Effector CD8-positive, alpha-beta T cell (primary cell): ENCODE results near the gene MYO18B.

Experiments
- DNase-seq: peaks from one replicate; lab custom pipeline; 2025; lab: John Stamatoyannopoulos, UW

Gene MYO18B

GRCh38 chr22:25750569-25751173, 8.7 kb downstream of the MYO18B start:
- DNase-seq: no peak

GRCh38 chr22:25751174-25751581, 9.2 kb downstream of the MYO18B start:
- DNase-seq: no peak

- DNase-seq: no peak
These were observed 10.7 kb downstream of the MYO18B start for GRCh38 chr22:25752615-25753214.

GRCh38 chr22:25753252-25753651, 11.3 kb downstream of the MYO18B start:
- DNase-seq: no peak

- no peak for DNase-seq
These were observed 12.7 kb downstream of the MYO18B start for GRCh38 chr22:25754527-25755202.

GRCh38 chr22:25757686-25758085, 15.7 kb downstream of the MYO18B start:
- no peak for DNase-seq

- DNase-seq: no peak
These were observed 16.3 kb downstream of the MYO18B start for GRCh38 chr22:25758316-25758715.

- DNase-seq: no peak
These were observed 17.8 kb downstream of the MYO18B start for GRCh38 chr22:25759825-25760231.

GRCh38 chr22:25760294-25760693, 18.3 kb downstream of the MYO18B start:
- no peak for DNase-seq

- no peak for DNase-seq
These were observed 19.0 kb downstream of the MYO18B start for GRCh38 chr22:25760848-25761595.

GRCh38 chr22:25762147-25762546, 20.2 kb downstream of the MYO18B start:
- no peak for DNase-seq

GRCh38 chr22:25763239-25763777, 21.3 kb downstream of the MYO18B start:
- no peak for DNase-seq

GRCh38 chr22:25764270-25765015, 22.5 kb downstream of the MYO18B start:
- no peak for DNase-seq

- no peak for DNase-seq
These were observed 23.0 kb downstream of the MYO18B start for GRCh38 chr22:25765016-25765367.

- DNase-seq: no peak
These were observed 23.8 kb downstream of the MYO18B start for GRCh38 chr22:25765801-25766200.

GRCh38 chr22:25766418-25766817, 24.4 kb downstream of the MYO18B start:
- DNase-seq: no peak

GRCh38 chr22:25770333-25770732, 28.3 kb downstream of the MYO18B start:
- DNase-seq: no peak

GRCh38 chr22:25772288-25772687, 30.3 kb downstream of the MYO18B start:
- no peak for DNase-seq

GRCh38 chr22:25774575-25775026, 32.6 kb downstream of the MYO18B start:
- DNase-seq: no peak

GRCh38 chr22:25775531-25775930, 33.5 kb downstream of the MYO18B start:
- no peak for DNase-seq

- no peak for DNase-seq
These were observed 35.4 kb downstream of the MYO18B start for GRCh38 chr22:25777411-25777810.

- DNase-seq: no peak
These were observed 35.9 kb downstream of the MYO18B start for GRCh38 chr22:25777870-25778269.
